Thoracic aorta (tissue), 2 donors: ENCODE data around the gene DEAF1. TPM values are rescaled to one million over a fixed set of nuclear protein-coding genes. Genes with fewer than 3 reads are reported as not detected.

Source experiments
- ATAC-seq: fragments of 150-250 bp; one replicate; pipeline ENCODE4 v1.8.0; 2017; ENCODE audit warnings: low read depth; ENCODE audit not compliant: insufficient number of reproducible peaks, low FRiP score
- DNase-seq: peaks from one replicate; pipeline ENCODE4 v3.0.0-alpha.2; 2020; ENCODE audit warnings: low spot score
- H3K27ac ChIP-seq, 2 donors: fragments of 200-600 bp; sonication (generic); 1 replicate in 1 of 2; 2 replicates in 1 of 2; pipeline ENCODE4 v1.5.1; 2016; ENCODE audit warnings: mild to moderate bottlenecking in 2 of 2, moderate library complexity in 2 of 2
- H3K27me3 ChIP-seq: fragments of 200-600 bp; sonication (generic); replicated peaks from 2 replicates; pipeline ENCODE4 v1.6.0; 2016; ENCODE audit warnings: mild to moderate bottlenecking; ENCODE audit not compliant: insufficient read depth
- H3K36me3 ChIP-seq: fragments of 200-600 bp; sonication (generic); one replicate; pipeline ENCODE4 v1.5.1; 2016
- H3K4me1 ChIP-seq, 2 donors: fragments of 200-600 bp; sonication (generic); 1 replicate in 1 of 2; 2 replicates in 1 of 2; pipeline versions ENCODE4 v1.5.1 to v1.6.0; 2016; ENCODE audit warnings: low read depth in 2 of 2, mild to moderate bottlenecking in 1 of 2; ENCODE audit not compliant: control insufficient read depth in 1 of 2
- H3K4me3 ChIP-seq: fragments of 200-600 bp; sonication (generic); 2 replicates; pipeline ENCODE4 v1.5.1; 2016; ENCODE audit warnings: mild to moderate bottlenecking
- H3K9me3 ChIP-seq: fragments of 200-600 bp; sonication (generic); 2 replicates; pipeline ENCODE4 v1.5.1; 2016
- CTCF ChIP-seq: fragments of 200-600 bp; sonication (generic); IDR thresholded peaks from one replicate; pipeline ENCODE4 v1.5.1; 2019; ENCODE audit warnings: antibody characterized with exemption
- total RNA-seq, 2 donors: library from RNA; depleted of rRNA; stranded (reverse); fragments of >200 nt; gene quantifications; one replicate each; pipeline versions ENCODE4 v1.1.0 to v1.2.3, GENCODE V29; 2016

The DEAF1 gene
- total RNA-seq, 2 donors from 2014 or later = 22.1 to 67.0 TPM

DNA sequence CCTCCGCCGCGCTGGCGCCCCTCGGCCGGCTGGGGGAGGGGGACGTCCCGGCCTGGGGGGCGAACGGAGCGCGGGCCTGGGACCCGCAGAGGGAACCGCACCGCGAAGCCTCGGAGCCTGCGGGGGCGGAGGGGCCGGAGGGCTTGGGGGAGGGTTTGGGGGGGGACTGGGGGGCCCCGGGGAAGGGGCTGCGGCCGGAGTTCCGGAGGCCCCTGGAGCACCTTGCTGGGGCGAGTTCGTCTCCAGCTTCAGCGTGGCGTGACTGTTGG is 67.8 kb downstream of the DEAF1 start:
- no peaks in the 10 kb centered on the region for H3K9me3 ChIP-seq

DNA sequence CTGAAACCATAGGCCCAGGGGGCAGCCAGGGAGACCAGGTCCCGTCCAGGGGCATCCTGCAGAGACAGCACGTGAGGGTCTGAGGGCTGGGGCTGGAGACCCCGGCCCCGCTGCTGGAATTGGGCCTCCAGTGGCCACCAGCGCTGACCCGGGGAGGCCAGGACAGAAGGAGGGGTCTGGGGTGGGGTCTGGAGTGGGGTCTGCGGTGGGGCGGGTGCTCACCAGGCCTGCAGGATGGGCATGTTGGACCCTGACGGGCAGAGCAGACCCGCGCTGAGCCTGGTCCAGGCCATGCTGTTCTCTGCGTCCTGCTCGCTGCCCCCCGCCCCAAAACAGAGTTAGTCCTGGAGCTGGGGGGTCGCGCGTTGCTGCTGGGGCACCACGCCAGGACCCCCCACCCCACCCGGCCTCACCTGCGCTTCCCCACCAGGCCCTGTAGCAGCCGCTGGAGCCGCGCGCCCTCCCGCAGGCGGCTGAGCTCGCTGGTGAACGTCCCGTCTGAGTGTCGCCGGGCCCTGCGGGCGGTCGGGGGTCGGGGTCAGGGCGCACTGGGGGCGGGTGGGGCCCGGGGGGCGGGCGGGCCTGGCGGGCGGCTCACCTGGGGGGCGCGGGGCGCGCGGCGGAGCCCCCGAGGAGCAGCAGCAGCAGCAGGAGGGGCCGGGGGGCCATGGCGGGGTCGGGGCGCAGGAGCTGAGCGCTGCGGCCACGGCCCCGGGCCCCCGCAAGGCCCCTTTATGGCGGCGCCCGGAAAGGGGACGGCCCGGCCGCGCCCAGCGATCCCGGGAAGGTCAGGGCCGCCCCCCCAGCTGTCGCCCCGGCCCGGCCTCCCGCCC is 68.3 kb downstream of the DEAF1 start, which contains the start of gene SCT:
Gene SCT (minus strand): TSS at position 707 of the 833 bp plus-strand sequence. CDS start 38 bp downstream, at position 669.
- Histone ChIP-seq H3K27me3 (no peaks in the 10 kb centered on the region), H3K27ac (peak within 1 kb of the TSS; percentile 72 to 80), H3K4me3 (no peak within 1 kb of the TSS), H3K9me3 (no peaks in the 10 kb centered on the region), H3K36me3 (no peaks in the 10 kb centered on the region), H3K4me1 (peaks cover 0 to 13% of the 10 kb centered on the region in 2 donors)
- DNase-seq = no peak
- no peak for ATAC-seq
- TF ChIP-seq CTCF = no peak

More for the DNA sequence above, 67.8 kb downstream of the DEAF1 start:
- DNase-seq (no peak), ATAC-seq (no peak)
- Histone ChIP-seq H3K36me3 (no peaks in the 10 kb centered on the region), H3K4me1 (peaks cover 0 to 13% of the 10 kb centered on the region in 2 donors), H3K27me3 (no peaks in the 10 kb centered on the region), H3K27ac (no peak overlapping the region), H3K4me3 (no peak overlapping the region)
- TF ChIP-seq CTCF = no peak

GRCh38 chr11:625636-626268 is 69.3 kb downstream of the DEAF1 start:
- no peaks in the 10 kb centered on the region for H3K27me3 ChIP-seq
- no peak for TF ChIP-seq CTCF
- no peak overlapping the region for H3K4me3 ChIP-seq
- no peak for ATAC-seq
- DNase-seq = no peak
- H3K36me3 ChIP-seq = no peaks in the 10 kb centered on the region
- no peak overlapping the region for H3K27ac ChIP-seq
- no peaks in the 10 kb centered on the region for H3K9me3 ChIP-seq
- H3K4me1 ChIP-seq = peaks cover 0 to 13% of the 10 kb centered on the region in 2 donors

DNA sequence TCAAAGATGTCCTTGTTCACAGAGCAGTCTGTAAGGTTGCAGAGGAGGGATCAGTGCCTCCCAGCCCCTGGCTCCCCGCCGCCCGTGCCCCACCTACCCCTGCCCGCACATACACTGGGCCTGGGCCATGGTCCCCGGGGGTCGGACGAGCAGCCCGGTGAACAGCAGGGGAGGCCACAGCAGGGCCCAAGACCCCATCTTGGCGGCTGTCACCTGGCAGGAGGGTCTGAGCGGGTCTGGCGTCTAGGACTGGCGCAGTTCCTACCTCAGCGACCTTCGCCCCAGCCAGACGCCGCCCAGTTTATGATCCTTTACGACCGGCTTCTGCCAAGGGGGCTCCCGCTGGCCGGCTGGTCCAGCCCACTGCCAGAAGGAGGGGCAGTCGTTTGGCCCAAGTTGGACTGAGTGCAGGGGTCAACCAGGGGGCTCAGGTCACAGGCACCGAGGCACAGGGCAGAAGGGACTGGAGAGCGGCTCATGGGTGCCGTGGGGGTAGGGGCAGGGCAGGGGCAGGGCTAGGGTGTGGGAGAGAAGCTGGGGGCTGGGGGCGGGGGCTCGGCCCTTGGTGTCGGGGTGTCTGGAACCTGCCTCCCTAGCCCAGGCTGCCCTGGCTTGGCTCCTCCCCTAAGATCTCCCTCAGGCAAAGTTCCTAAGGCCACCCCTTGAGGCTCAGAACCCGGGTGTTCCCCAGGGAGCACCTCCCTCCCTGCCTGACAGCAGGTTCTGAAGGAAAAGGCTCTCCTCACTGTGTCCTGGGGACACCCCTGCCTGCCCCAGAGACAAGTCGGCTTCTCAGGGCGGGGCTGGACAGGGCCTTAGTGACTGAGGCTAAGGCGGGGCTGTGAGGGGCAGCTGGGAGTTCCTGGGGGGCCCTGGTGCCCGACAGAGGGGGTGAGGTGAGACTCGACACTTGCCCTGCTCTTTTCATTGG is 70.1 kb downstream of the DEAF1 start, which contains the start of gene CDHR5:
Gene CDHR5 (minus strand): TSS at position 251 of the 931 bp plus-strand sequence. CDS start 53 bp downstream, at position 198.
- Histone ChIP-seq H3K4me1 (peaks cover 0 to 13% of the 10 kb centered on the region in 2 donors), H3K27me3 (no peaks in the 10 kb centered on the region), H3K9me3 (no peaks in the 10 kb centered on the region), H3K4me3 (no peak within 1 kb of the TSS), H3K36me3 (no peaks in the 10 kb centered on the region), H3K27ac (no peak within 1 kb of the TSS)
- TF ChIP-seq CTCF = no peak
- no peak for DNase-seq
- no peak for ATAC-seq
